GM12891 (cell line): Measurements from ENCODE around the gene MUC2.

Source experiments
- DNase-seq: peaks from one replicate; pipeline ENCODE4 v3.0.0; 2011; ENCODE audit warnings: low spot score; ENCODE audit not compliant: insufficient read length
- FAIRE-seq: peaks from 2 replicates; lab custom pipeline; 2011; peaks lifted over from hg19 to GRCh38; lab: Jason Lieb, UNC
- PAX5 ChIP-seq: IDR thresholded peaks from 2 replicates; pipeline ENCODE4 v1.6.1; 2011; ENCODE audit warnings: low read length, moderate library complexity, mild to moderate bottlenecking; ENCODE audit not compliant: insufficient read depth, severe bottlenecking
- POLR2A ChIP-seq: IDR thresholded peaks from 2 replicates; pipeline ENCODE4 v1.6.1; 2011; ENCODE audit warnings: low read depth, low read length, control low read depth
- POLR2AphosphoS5 ChIP-seq: IDR thresholded peaks from 2 replicates; pipeline ENCODE4 v1.6.1; 2011; ENCODE audit warnings: low read depth, low read length, control low read depth
- POU2F2 ChIP-seq: IDR thresholded peaks from 2 replicates; pipeline ENCODE4 v1.6.1; 2011; ENCODE audit warnings: low read depth, mild to moderate bottlenecking, control low read depth, low read length, moderate library complexity
- SPI1 ChIP-seq: IDR thresholded peaks from 2 replicates; pipeline ENCODE4 v1.6.1; 2011; ENCODE audit warnings: low read depth, low read length, control low read depth
- TAF1 ChIP-seq: IDR thresholded peaks from 2 replicates; pipeline ENCODE4 v1.6.1; 2011; ENCODE audit warnings: low read depth, low read length, control low read depth

The MUC2 gene

GRCh38 chr11:1082346-1082727, 7.7 kb downstream of the MUC2 start:
- DNase-seq (no peak), FAIRE-seq (no peak)
- TF ChIP-seq POU2F2 (no peak), POLR2AphosphoS5 (no peak), TAF1 (no peak), POLR2A (no peak)

- FAIRE-seq (no peak), DNase-seq (no peak)
- TF ChIP-seq POLR2A (no peak), PAX5 (no peak), SPI1 (no peak), POU2F2 (no peak), POLR2AphosphoS5 (no peak), TAF1 (no peak)
Measured at GRCh38 chr11:1082728-1083620, 8.3 kb downstream of the MUC2 start.

GRCh38 chr11:1083621-1084551, 9.2 kb downstream of the MUC2 start:
- DNase-seq (no peak), FAIRE-seq (no peak)
- TF ChIP-seq TAF1 (no peak), SPI1 (no peak), POLR2AphosphoS5 (no peak), POLR2A (no peak), PAX5 (no peak), POU2F2 (no peak)

GRCh38 chr11:1084561-1085439, 10.1 kb downstream of the MUC2 start:
- TF ChIP-seq SPI1: no peak
- TF ChIP-seq POU2F2: no peak
- no peak for TF ChIP-seq TAF1
- no peak for FAIRE-seq
- no peak for DNase-seq

GRCh38 chr11:1085440-1086170, 10.9 kb downstream of the MUC2 start:
- DNase-seq (no peak), FAIRE-seq (no peak)
- no peak for TF ChIP-seq POLR2AphosphoS5
- TF ChIP-seq PAX5: no peak
- no peak for TF ChIP-seq TAF1
- TF ChIP-seq POU2F2: no peak
- TF ChIP-seq POLR2A: no peak
- TF ChIP-seq SPI1: no peak

GRCh38 chr11:1086171-1087102, 11.8 kb downstream of the MUC2 start:
- DNase-seq (no peak), FAIRE-seq (no peak)
- no peak for TF ChIP-seq PAX5
- no peak for TF ChIP-seq POU2F2
- no peak for TF ChIP-seq TAF1
- TF ChIP-seq SPI1: no peak
- no peak for TF ChIP-seq POLR2A

GRCh38 chr11:1087279-1087960, 12.7 kb downstream of the MUC2 start:
- TF ChIP-seq SPI1: no peak
- no peak for TF ChIP-seq PAX5
- FAIRE-seq (no peak), DNase-seq (no peak)
